NCI-H2107 treated with DMSO at 0.1 percent for 48 hours (cell line): ENCODE data around the gene CLASP2.
A peak's percentile ranks its signal among the peaks of the same experiment; 100 is the strongest.

ENCODE experiments used
- DNase-seq: peaks from one replicate; lab custom pipeline; 2025; ENCODE audit not compliant: unreplicated experiment; lab: John Stamatoyannopoulos, UW

Gene CLASP2

DNA sequence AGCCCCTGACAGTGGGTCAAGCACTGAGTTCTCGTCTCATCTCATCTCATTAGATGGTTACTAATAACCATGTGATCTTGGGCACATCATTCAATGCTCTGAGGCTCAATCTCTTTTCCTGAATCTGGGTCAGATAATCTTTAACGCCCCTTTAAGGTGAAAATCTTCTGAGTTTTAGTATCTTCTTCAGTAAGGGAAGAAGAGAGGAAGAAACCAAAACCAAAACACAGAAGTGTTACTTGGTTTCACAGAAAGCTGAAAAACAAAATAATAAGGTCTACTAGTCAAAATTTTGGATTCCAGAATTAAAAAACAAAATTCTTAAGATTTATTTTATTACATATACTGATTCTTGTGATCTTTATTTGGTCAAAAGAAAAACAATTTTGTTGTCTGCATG, 78.2 kb downstream of the CLASP2 start:
- DNase-seq = no peak

DNA sequence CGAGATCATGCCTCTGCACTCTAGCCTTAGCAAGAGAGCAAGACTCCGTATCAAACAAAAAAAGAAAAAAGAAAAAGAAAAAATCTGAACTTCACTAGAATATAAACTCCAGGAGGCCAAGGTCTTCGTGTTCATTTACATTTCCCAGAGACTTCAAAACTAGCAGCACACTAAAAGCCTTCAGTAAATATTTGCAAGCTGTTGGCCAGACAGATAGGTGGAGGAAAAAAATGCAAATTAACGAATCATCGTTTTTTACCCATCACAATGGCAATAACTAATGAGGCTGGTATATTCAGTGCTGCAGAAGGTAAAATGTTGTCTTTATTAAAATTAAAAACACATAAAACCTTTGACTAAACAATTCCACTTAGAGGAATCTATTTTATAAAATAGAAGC, 80.6 kb downstream of the CLASP2 start:
- DNase-seq = no peak

DNA sequence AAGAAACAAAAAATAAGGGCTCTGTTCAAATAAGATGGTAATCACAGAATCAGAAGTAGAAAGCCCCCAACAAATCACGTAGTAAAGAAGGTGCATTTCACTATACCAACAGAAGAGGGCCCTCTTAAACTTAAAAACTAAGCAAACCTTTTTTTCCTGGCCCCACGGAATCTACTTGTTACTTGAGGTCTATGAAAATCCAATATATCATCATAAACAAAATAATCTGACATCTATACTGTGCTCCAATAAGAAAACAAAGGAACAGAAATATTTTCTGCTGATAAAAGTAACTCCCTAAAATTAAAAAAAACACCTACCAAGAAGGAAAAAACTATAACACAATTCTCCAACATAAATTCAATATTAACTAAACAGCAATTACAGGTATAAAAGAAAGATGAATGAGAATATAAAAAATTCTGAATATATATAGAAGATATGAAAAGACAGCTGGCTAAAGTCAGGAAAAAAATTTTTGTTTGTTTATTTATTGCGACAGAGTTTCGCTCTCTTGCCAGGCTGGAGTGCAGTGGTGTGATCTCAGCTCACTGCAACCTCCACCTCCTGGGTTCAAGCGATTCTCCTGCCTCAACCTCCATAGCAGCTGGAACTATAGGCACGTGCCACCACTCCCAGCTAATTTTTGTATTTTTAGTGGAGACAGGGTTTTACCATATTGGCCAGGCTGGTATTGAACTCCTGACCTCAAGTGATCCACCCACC, 81.8 kb downstream of the CLASP2 start:
- DNase-seq = peak; percentile 23

DNA sequence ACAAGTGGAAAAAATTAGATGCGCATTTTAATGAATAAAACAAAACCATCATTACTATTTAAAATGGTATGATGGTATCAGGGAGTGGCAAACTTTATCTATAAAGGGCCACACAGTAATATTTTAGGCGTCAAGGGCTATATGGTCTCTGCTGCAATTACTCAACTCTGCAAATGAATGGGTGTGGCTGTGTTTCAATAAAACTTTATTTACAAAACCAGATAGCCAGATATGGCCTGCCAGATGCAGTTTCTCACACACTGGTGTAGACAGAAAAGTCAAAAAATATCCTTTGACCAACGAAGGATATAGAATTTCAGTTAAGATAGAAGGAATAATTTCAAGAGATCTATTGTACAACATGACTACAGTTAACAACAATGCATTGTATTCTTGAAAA, 83.8 kb downstream of the CLASP2 start:
- no peak for DNase-seq

DNA sequence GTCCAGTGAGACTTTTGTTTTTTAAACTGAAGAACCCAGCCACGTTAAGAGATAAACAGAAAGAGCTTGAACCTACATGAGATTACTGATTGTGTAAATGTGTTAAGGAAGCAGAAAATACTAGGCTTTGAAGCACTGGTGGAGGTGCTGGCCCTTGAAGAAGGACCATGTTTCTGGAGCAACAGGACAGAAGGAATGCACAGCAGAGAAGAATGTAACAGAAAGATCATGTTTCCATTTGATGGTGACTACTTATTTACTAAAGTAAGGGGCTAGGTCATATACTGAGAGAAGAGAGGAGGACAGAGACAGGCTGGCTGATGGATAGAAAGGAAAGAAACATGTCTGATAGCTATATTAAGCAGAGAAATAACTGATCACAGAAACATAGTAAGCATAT, 88.8 kb downstream of the CLASP2 start:
- no peak for DNase-seq

DNA sequence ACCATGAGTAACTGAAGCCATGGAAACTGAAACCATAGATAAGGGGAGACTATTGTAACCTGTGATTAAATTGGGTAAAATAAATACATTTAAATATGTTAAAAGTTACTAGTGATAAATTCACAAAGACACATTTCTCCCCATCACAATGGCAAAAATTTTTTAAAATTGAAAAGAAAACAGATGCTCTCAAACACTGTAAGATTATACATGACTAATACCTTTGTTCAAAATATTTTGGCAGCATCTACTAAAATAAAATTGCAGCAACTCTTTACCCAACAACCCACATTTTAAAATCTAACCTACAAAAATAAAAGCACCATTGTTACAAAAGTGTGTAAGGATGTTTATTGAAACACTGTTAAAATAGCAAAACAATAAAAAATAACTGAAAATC, 93.3 kb downstream of the CLASP2 start:
- DNase-seq = no peak

DNA sequence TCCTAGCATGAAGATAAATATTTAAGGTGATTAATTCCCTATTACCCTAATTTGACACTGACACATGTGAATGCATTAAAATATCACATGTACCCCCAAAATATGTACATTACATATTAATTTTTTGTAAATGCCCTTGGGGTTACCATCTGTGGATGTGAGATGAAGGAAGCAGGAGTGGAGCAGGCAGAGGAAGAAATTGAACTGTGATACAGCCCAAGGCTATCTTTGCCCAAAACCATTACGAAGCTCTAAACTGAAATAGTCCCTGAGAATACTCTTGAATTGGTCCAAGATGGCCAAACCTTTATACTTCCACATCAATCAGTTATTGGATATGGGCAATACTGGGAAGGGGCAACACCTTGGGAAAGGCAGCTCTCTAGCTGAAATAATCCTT, 105.0 kb downstream of the CLASP2 start:
- DNase-seq = no peak

DNA sequence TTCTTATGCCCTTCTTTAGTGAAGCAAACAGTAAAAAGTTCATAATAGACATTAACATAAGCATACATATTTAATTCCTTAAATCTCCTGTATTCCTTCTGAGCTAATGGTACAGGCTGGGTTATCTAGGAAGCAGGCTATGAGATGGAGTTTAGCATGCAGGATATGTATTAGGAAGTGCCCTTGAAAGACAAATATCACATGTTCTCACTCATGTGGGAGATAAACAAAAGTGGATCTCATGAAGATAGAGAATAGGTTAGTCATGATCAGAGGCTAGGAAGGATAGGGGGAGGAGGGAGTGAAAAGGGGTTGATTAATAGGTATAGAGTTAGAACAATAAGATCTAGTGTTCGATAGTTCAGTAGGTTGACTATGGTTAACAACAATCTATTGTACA, 105.4 kb downstream of the CLASP2 start:
- no peak for DNase-seq

DNA sequence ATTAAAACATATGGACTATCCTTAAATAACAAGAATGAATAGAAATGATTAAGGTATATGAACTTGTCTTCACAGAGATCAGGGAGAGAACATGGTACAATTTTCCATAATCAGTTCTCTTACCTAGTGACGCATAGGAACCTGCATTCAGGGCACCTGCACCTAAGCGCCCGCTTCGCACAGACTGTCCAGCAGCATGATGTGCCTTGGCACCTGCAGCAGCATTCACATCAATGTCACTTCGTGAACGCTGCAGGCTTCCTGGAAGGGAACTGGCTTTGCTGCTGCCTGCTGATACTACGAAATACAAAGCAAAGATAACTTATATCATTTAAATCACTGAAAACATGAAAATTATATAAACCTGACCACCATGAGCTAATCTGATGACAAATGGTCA, 115.2 kb downstream of the CLASP2 start:
- no peak for DNase-seq

DNA sequence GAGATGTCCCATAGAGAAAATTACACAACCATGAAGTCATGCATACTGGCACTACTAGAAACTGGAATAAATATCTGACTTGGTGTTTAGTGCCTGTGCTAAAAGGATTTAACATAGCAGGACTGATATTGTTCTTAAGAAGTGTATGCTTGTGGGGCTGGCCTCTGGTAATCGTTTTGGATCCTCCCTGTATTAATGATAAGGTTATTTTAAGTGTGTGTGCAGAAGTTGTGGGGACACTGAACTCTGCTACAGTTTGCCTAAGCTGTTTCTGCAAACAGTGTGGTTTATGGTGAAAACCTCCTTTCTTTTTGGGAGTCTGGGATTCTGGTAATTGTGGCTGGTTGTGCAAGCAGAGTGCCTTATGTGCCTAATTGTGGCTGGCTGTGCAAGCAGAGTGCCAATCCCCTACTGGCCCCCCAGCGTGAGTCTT, 120.8 kb downstream of the CLASP2 start:
- DNase-seq = no peak

DNA sequence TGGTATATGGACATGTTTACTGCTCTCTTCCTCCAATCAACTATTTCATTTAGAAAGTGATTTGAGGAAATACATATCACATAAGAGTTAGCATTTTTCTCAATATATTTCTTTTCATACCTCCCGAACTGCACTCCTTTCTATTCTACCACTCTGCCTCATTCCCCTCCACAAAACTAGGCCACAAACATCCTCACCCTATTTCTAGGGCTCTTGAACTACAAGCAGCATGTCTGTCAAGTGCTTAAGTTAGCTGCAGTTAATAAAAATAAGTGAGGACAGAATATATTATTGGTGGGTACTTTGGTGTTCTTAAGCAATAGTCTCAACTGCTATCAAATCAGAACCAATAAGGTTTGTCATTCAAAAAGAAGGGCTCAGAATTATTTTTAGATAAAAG, 125.1 kb downstream of the CLASP2 start:
- DNase-seq = no peak

DNA sequence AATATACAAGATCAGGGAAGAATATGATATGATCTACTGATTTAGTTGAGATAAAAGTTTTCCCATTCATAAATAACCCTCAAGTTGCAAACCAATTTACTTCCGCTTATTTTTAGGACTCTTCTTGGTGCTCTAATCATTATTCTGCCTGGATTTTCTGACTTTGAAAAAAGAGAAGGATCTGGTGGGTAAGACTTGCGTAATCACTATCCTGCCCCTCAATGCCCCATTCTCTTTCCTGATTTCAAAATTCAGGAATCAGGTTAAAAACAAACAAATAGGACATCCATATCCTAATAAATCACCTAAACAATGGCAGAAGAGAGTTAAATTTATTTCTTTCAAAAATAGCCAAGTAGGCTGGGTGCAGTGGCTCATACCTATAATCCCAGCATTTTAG, 127.5 kb downstream of the CLASP2 start:
- DNase-seq = no peak

DNA sequence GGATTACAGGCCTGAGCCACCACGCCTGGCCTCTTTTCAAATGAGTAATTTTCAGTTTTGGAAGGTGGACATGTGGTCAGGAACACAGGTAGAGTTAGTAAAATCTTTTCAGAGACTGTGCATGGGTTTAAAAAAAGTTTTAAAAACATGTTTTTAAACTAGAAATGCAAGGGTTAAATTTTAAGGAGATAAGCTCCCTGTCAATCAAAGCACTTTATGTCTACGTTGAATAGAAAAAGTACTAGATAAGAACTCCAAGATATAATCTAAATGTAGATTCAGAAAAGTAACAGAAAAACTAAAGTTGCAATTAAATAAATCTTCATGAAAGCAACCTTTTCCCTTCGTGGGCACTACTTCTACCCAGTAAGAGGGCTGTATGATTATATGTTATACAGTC, 131.7 kb downstream of the CLASP2 start:
- DNase-seq = no peak

DNA sequence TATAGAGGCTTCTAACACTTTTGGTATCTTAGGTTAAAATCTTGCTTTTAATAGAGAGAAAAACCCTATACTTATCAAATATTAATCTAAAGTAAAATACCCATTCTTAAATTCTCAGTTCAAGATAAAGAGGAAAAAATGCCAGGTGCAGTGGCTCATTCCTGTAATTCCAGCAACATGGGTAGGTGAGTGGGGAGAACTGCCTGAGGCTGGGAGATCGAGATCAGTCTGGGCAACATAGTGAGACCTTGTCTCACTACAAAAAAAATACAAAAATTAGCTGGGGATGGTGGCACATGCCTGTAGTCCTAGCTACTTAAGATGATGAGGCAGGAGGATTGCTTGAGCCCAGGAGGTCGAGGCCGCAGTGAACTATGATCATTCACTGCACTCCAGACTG, 135.8 kb downstream of the CLASP2 start:
- DNase-seq = no peak

DNA sequence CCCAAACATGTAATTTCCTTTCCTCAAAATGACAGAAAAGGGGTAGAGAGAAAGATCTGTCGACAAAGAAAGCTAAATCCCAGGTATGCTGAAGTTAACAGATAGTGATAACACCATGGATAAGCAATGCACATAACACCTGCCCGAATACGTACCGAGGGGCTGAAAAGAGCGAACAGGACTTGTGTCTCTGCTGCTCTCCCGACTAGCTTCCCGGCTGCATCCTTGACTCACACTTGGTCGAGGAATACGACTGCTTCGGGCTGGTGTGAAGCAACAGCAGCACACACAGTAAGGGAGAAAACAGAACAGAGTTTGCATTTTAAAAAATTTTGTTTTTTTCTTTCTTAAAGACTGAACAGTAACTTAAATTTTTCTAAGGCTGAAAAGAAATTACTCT, 136.4 kb downstream of the CLASP2 start:
- DNase-seq = no peak

DNA sequence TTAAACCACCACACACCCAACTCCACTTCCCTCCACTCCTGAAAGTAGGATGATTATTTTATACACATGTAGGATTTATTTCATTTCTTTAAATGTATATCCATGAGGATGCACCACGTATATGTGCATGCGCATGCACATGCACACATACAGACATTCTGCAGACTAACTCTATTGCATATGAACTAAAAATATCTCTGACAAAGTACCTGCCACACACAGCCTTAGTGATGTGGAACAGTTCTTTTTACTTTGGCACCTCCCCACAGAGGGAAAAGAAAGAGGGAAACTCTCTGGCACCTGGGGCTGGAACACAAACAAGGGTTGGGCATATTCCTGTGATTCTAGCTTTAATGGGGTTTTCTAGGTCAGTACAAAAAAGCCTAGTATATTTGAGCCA, 138.2 kb downstream of the CLASP2 start:
- no peak for DNase-seq

DNA sequence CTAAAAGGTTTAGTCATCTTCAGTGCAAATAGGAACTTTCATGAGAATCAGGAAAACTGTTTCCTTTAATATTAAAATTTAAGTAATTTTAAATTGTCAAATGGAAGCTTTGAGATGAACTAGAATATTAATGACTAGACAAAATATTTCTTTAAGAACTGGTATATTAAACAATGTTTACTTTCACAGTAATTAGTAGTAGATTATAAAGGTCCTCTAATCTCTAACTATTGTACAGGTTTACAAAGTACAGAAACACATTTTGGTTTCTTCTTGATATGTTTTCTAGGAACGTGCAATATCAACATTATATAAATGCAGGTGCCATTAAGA, 138.9 kb downstream of the CLASP2 start:
- DNase-seq = no peak

DNA sequence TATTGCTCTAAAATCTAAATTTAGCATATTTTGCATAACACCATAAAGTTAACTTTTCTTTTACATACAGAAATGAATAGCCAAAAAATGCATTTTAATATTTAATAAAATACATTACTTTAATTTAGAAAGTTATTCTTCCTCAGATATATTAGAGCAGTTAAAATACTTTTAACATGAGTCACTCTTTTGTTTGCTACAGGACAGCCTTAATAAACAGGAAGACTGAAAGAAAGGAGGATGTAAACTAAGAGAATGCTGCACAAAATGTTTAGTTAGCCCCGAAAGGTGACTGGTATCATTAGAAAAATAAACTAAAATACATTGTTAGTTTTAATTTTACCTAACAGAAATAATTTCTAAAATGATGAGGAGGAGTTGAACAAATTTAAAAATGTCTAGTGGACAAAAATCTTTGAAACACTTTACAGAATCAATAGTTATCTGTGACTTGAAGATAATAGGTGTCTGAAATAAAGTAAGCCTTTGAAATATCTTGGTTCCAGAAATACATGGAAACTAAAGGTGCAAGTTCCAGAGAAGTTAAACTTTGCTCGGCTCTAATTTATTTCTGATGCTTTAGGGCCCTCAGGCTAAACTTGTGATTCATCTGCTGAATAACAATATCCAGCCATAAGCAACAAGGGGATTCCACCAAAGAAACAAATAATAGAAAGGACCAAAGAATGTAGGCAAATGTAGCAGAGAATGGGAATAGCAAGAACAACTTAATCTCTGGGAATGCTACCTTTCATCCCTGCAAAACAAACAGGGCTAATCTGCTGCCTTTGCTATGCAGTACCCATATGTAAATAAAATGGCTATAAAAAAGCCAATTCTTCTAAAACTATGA, 139.5 kb downstream of the CLASP2 start:
- DNase-seq = no peak

DNA sequence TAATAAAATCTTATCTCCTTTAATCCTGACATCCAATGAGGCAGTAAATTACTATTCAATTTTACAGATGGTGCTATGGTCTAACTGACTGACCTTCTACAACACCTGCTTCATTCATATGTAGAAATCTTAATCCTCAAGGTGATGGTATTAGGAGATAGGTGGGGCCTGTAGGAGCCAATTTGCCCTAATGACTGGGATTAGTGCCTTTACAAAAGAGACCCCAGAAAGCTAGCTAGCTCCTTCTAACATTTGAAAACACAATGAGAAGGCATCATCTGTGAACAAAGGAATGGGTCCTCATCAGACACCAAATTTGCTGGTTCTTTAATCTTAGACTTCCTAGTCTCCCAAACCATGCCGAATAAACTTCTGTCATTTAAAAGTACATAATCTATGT, 140.5 kb downstream of the CLASP2 start:
- DNase-seq = no peak

DNA sequence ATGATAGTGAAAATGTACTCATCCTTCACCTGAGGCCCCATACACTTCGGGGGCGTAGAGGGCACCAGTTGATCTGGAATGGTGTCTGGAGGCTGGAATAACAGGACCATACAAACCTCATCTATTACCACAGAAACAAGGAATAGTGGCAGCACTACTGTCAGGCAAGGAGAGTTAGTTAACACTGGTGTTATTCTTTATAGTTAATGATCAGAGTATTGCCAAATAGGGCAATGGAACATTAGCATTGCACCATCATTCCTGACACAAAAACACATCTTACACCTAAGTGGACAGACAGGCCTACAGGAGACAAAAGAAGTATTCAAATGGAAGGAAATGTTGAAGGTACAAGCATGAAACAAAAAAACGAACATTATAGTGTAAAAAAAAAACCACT, 140.9 kb downstream of the CLASP2 start:
- DNase-seq = no peak

DNA sequence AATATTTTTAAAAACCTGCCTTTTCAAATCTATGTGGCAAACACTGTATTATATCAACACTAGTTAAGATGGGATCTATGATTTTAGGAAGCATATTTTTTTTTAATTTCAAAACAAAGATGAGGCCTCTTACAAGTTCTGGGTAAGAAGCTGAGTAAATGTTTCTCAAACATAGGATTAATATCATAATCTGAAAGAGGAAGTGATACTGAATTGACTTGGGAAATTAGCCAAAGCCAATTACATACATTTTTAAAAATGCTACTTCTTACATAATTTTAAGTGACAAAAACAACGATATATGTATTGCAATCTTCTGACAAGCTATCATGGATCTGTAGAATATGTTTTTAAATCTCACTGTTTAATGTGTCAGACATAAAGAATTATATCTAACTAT, 142.7 kb downstream of the CLASP2 start:
- DNase-seq = no peak

DNA sequence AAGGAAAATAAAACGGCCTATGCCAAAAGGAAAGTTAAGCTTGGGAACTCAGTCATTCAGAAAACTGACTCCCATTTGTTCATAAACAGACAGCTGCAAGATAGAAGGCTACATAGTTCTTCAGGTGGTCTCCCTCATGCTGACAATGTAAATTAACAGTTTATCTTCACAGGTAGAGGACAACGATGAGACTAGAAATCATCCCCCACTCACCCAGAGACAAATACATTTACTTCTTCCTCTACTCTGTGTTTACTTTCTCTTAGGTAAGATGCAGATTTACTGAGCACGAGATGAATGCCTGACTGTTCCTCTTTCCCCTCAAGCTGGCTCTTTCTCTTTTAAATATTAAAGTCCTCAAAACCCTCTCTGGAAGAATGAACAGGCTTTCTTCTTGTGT, 160.2 kb downstream of the CLASP2 start:
- no peak for DNase-seq

DNA sequence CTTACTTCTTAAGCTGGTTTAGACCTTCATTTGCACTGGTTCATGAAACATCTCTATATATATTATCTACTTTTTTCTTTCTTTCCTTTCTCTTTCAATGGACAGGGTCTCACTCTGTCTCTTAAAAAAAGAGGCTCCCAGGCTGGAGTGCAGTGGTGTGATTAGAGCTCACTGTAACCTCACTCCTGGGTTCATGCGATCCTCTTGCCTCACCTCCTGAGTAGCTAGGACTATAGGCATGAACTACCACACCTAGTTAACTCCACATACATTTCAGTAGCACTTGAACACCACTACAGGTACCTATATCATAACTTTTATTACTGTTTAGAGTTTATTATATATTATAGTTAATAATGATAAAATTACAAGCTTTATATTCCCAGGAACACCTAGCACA, 160.8 kb downstream of the CLASP2 start:
- DNase-seq = no peak
